SK-N-SH (cell line): ENCODE data around the gene INTS6L. TPM values are rescaled to one million over a fixed set of nuclear protein-coding genes. Genes with fewer than 3 reads are reported as not detected.

Source experiments
- CTCF ChIA-PET: fragments of 300-600, 350-600 bp; formaldehyde crosslinking; extraction: SDS; loops from one replicate; lab custom pipeline; 2021; lab: Yijun Ruan, JAX
- POLR2A ChIA-PET: fragments of 350-600 bp; sonication (Branson Sonifier 250); formaldehyde crosslinking; extraction: SDS; loops from one replicate; lab custom pipeline; 2020; ENCODE audit warnings: antibody characterized with exemption, inconsistent platforms; lab: Yijun Ruan, JAX
- DNase-seq: peaks from one replicate; pipeline ENCODE4 v3.0.0; 2012
- H2AFZ ChIP-seq: fragments of 200-600 bp; sonication (generic); 2 replicates; pipeline ENCODE4 v1.8.1; 2016; ENCODE audit warnings: antibody characterized with exemption, mild to moderate bottlenecking, low read depth
- H3F3A ChIP-seq: fragments of 200-600 bp; sonication (generic); replicated peaks from 2 replicates; pipeline ENCODE3; 2016; ENCODE audit warnings: antibody characterized with exemption, mild to moderate bottlenecking; ENCODE audit not compliant: insufficient read depth
- H3K27ac ChIP-seq, 2 experiments: fragments of 200-500 bp in 1 of 2; fragments of 200-600 bp in 1 of 2; sonication (Bioruptor generic) in 1 of 2; sonication (generic), shearing (Covaris generic) in 1 of 2; 2 replicates each; pipeline versions ENCODE4 v1.5.1 to v1.6.1; 2014 to 2016; ENCODE audit warnings: low read depth in 2 of 2, inconsistent platforms in 1 of 2, low read length in 1 of 2, mild to moderate bottlenecking in 1 of 2, mixed read lengths in 1 of 2
- H3K27me3 ChIP-seq: fragments of 200-600 bp; sonication (generic), shearing (Covaris generic); 2 replicates; pipeline ENCODE4 v1.6.1; 2016; ENCODE audit warnings: mixed run types; ENCODE audit not compliant: insufficient read depth
- H3K36me3 ChIP-seq, 2 experiments: fragments of 200-500 bp in 1 of 2; fragments of 200-600 bp in 1 of 2; sonication (Bioruptor generic) in 1 of 2; sonication (generic) in 1 of 2; replicated peaks in 1 of 2; 2 replicates each; pipeline versions ENCODE3 to v1.5.1; 2014 to 2016; ENCODE audit warnings: low read length in 1 of 2, mild to moderate bottlenecking in 1 of 2; ENCODE audit not compliant: insufficient read depth in 2 of 2, control insufficient read depth in 1 of 2
- H3K4me1 ChIP-seq, 2 experiments: fragments of 200-500 bp in 1 of 2; fragments of 200-600 bp in 1 of 2; sonication (Bioruptor generic) in 1 of 2; sonication (generic), shearing (Covaris generic) in 1 of 2; 2 replicates each; pipeline versions ENCODE4 v1.5.1 to v1.6.1; 2014 to 2016; ENCODE audit warnings: low read depth in 1 of 2, low read length in 1 of 2, mixed run types in 1 of 2; ENCODE audit not compliant: insufficient read depth in 2 of 2, control insufficient read depth in 1 of 2
- H3K4me2 ChIP-seq: fragments of 200-600 bp; sonication (generic), shearing (Covaris generic); 2 replicates; pipeline ENCODE4 v1.6.1; 2017; ENCODE audit warnings: mixed run types
- H3K4me3 ChIP-seq, 2 experiments: fragments of 200-500 bp in 1 of 2; fragments of 200-600 bp in 1 of 2; sonication (Bioruptor generic) in 1 of 2; sonication (generic), shearing (Covaris generic) in 1 of 2; 2 replicates each; pipeline versions ENCODE4 v1.5.1 to v1.8.1; 2014 to 2016; ENCODE audit warnings: low read depth in 2 of 2, inconsistent platforms in 1 of 2, low read length in 1 of 2, mild to moderate bottlenecking in 1 of 2, mixed read lengths in 1 of 2, moderate library complexity in 1 of 2
- H3K79me2 ChIP-seq: fragments of 200-600 bp; sonication (generic); 2 replicates; pipeline ENCODE4 v1.8.1; 2017; ENCODE audit warnings: mild to moderate bottlenecking; ENCODE audit not compliant: insufficient read depth
- H3K9ac ChIP-seq: fragments of 200-600 bp; sonication (generic); 2 replicates; pipeline ENCODE4 v1.6.1; 2017; ENCODE audit warnings: mixed run types
- H3K9me2 ChIP-seq: fragments of 200-600 bp; sonication (generic); 2 replicates; pipeline ENCODE4 v1.6.1; 2017; ENCODE audit warnings: mixed run types
- H3K9me3 ChIP-seq: fragments of 200-600 bp; sonication (generic); 2 replicates; pipeline ENCODE4 v1.6.1; 2017; ENCODE audit warnings: mixed run types, mild to moderate bottlenecking, moderate library complexity
- H4K20me1 ChIP-seq: fragments of 200-600 bp; sonication (generic); 2 replicates; pipeline ENCODE4 v1.6.1; 2017; ENCODE audit warnings: mild to moderate bottlenecking, mixed run types; ENCODE audit not compliant: insufficient read depth
- CTCF ChIP-seq: fragments of 200-600 bp; sonication (generic); IDR thresholded peaks from 2 replicates; pipeline ENCODE4 v1.6.1; 2017; ENCODE audit warnings: antibody characterized with exemption, mild to moderate bottlenecking, moderate library complexity
- FOXJ3 ChIP-seq: sonication (generic); formaldehyde crosslinking; IDR thresholded peaks from 2 replicates; pipeline ENCODE4 v1.5.1; 2020; ENCODE audit warnings: mild to moderate bottlenecking, missing genetic modification reagents
- FOXM1 ChIP-seq: IDR thresholded peaks from 2 replicates; pipeline ENCODE4 v1.4.0; 2012; ENCODE audit warnings: low read depth, mild to moderate bottlenecking
- GABPA ChIP-seq: IDR thresholded peaks from 2 replicates; pipeline ENCODE4 v1.4.0; 2012; ENCODE audit warnings: low read depth, mild to moderate bottlenecking
- GATA2 ChIP-seq: sonication (generic); formaldehyde crosslinking; IDR thresholded peaks from 2 replicates; pipeline ENCODE4 v1.5.0; 2020; ENCODE audit warnings: mild to moderate bottlenecking, missing genetic modification reagents
- IRF3 ChIP-seq: fragments of 150-350 bp; IDR thresholded peaks from 2 replicates; pipeline ENCODE4 v1.6.1; 2016; ENCODE audit warnings: mild to moderate bottlenecking, low read depth, low read length
- JUND ChIP-seq: IDR thresholded peaks from 2 replicates; pipeline ENCODE4 v1.4.0; 2012
- MAX ChIP-seq: IDR thresholded peaks from 2 replicates; pipeline ENCODE4 v1.4.0; 2012; ENCODE audit warnings: low read depth
- MEF2A ChIP-seq: IDR thresholded peaks from 2 replicates; pipeline ENCODE4 v1.4.0; 2012; ENCODE audit warnings: low read depth, borderline replicate concordance
- NFIC ChIP-seq: IDR thresholded peaks from 2 replicates; pipeline ENCODE4 v1.4.0; 2012; ENCODE audit warnings: borderline replicate concordance
- PBX3 ChIP-seq: IDR thresholded peaks from 2 replicates; pipeline ENCODE4; 2012
- RAD21 ChIP-seq: IDR thresholded peaks from 2 replicates; pipeline ENCODE4 v1.6.1; 2012; ENCODE audit warnings: mild to moderate bottlenecking, low read length
- RCOR1 ChIP-seq: fragments of 150-350 bp; IDR thresholded peaks from 2 replicates; pipeline ENCODE4 v1.6.1; 2017; ENCODE audit warnings: antibody characterized with exemption, low read length
- RFX5 ChIP-seq: IDR thresholded peaks from 2 replicates; pipeline ENCODE4 v1.6.1; 2012; ENCODE audit warnings: mild to moderate bottlenecking, improper control_type of control experiment, low read length
- RXRA ChIP-seq: IDR thresholded peaks from 2 replicates; pipeline ENCODE4 v1.4.0; 2012; ENCODE audit warnings: low read depth, mild to moderate bottlenecking, borderline replicate concordance
- TAF1 ChIP-seq: IDR thresholded peaks from 2 replicates; pipeline ENCODE4 v1.6.1; 2012; ENCODE audit warnings: low read depth, mild to moderate bottlenecking, low read length, moderate library complexity, borderline replicate concordance
- TCF12 ChIP-seq: IDR thresholded peaks from 2 replicates; pipeline ENCODE4 v1.4.0; 2012
- TEAD4 ChIP-seq: IDR thresholded peaks from 2 replicates; pipeline ENCODE4 v1.4.0; 2012; ENCODE audit warnings: mild to moderate bottlenecking, borderline replicate concordance; ENCODE audit not compliant: insufficient read depth
- YY1 ChIP-seq: IDR thresholded peaks from 2 replicates; pipeline ENCODE4 v1.4.0; 2012; ENCODE audit warnings: low read depth, mild to moderate bottlenecking
- WGBS: methylation state at CpG from one replicate; pipeline ENCODE4 v1.1.6; 2017; ENCODE audit warnings: low lambda C conversion rate; 5-methylcytosine and 5-hydroxymethylcytosine counted together
- polyA plus RNA-seq, 3 experiments: library from polyadenylated mRNA; depleted of rRNA; stranded (reverse); fragments of >200 nt; gene quantifications; 2 replicates each; pipeline ENCODE4 v1.2.3, GENCODE V29; 2012

Gene INTS6L
- polyA plus RNA-seq, 1 of the 3 experiments (the other 2 are of a cell fraction): 2.0 TPM

- H3F3A ChIP-seq: no peaks in the 10 kb centered on the region
- no peaks in the 10 kb centered on the region for H3K9me3 ChIP-seq
- H3K36me3 ChIP-seq: no peaks in the 10 kb centered on the region
- ChIA-PET CTCF (interaction anchor here (1.6 kb wide), 1 partner anchor 107 kb away, joined by 7 read pairs; no protein-coding TSS in a partner anchor), POLR2A (no interaction called here)
- TF ChIP-seq RAD21: no peak
- no peak for TF ChIP-seq GABPA
- TF ChIP-seq RCOR1: no peak
- TF ChIP-seq RXRA: no peak
- TF ChIP-seq NFIC: no peak
- H2AFZ ChIP-seq: no peak overlapping the region
- H3K27ac ChIP-seq: no peak overlapping the region
- H3K79me2 ChIP-seq: no peaks in the 10 kb centered on the region
- no peaks in the 10 kb centered on the region for H3K9me2 ChIP-seq
- no CpG with 5 or more reads among the region's 1 CpG for WGBS
- no peaks in the 10 kb centered on the region for H3K4me1 ChIP-seq
- no peak overlapping the region for H3K4me2 ChIP-seq
- no peaks in the 10 kb centered on the region for H4K20me1 ChIP-seq
- H3K27me3 ChIP-seq: peaks cover 5% of the 10 kb centered on the region; the same call in 1 of the 2 replicates
- no peak overlapping the region for H3K4me3 ChIP-seq
- H3K9ac ChIP-seq: no peak overlapping the region
- no peak for DNase-seq
Observed at GRCh38 chrX:135489542-135489941, 30.9 kb upstream of the INTS6L start.

GRCh38 chrX:135490979-135491514 lies 29.4 kb upstream of the INTS6L start:
- H3K4me3 ChIP-seq: no peak overlapping the region
- CTCF ChIA-PET: interaction anchor here (1.0 to 1.5 kb wide), 2 partner anchors 11 to 105 kb away, joined by 3 to 5 read pairs; no protein-coding TSS in a partner anchor
- H3K36me3 ChIP-seq: no peaks in the 10 kb centered on the region
- no peaks in the 10 kb centered on the region for H3K79me2 ChIP-seq
- H3K27ac ChIP-seq: no peak overlapping the region
- no peak overlapping the region for H2AFZ ChIP-seq
- no peak for DNase-seq
- H3K4me2 ChIP-seq: no peak overlapping the region
- H4K20me1 ChIP-seq: no peaks in the 10 kb centered on the region
- 14% methylated on average over 4 of the region's 4 CpGs for WGBS
- H3K9ac ChIP-seq: no peak overlapping the region
- no peaks in the 10 kb centered on the region for H3K9me2 ChIP-seq
- no peaks in the 10 kb centered on the region for H3K4me1 ChIP-seq
- TF ChIP-seq GATA2 (CRISPR knock-in tag): no peak
- TF ChIP-seq GABPA: no peak
- no peak for TF ChIP-seq MEF2A
- no peak for TF ChIP-seq RXRA
- TF ChIP-seq TCF12: no peak
- TF ChIP-seq FOXM1: no peak
- no peaks in the 10 kb centered on the region for H3K9me3 ChIP-seq
- H3F3A ChIP-seq: no peaks in the 10 kb centered on the region
- peaks cover 6% of the 10 kb centered on the region for H3K27me3 ChIP-seq
- POLR2A ChIA-PET: no interaction called here

GRCh38 chrX:135494453-135494852 lies 26.0 kb upstream of the INTS6L start:
- Histone ChIP-seq H3K4me3 (no peak overlapping the region), H3F3A (no peaks in the 10 kb centered on the region), H4K20me1 (no peaks in the 10 kb centered on the region), H3K4me2 (no peak overlapping the region), H3K27me3 (peaks cover 9% of the 10 kb centered on the region; the same call in 1 of the 2 replicates), H3K9me2 (no peaks in the 10 kb centered on the region), H3K9me3 (no peaks in the 10 kb centered on the region), H3K27ac (no peak overlapping the region), H3K79me2 (no peaks in the 10 kb centered on the region), H2AFZ (no peak overlapping the region), H3K4me1 (no peaks in the 10 kb centered on the region), H3K9ac (no peak overlapping the region), H3K36me3 (no peaks in the 10 kb centered on the region)
- DNase-seq: no peak
- ChIA-PET CTCF (no interaction called here), POLR2A (no interaction called here)
- 29% methylated on average over 6 of the region's 6 CpGs for WGBS
- TF ChIP-seq TAF1 (no peak), RFX5 (no peak), JUND (no peak), YY1 (no peak), GABPA (no peak), RAD21 (no peak), MAX (no peak), IRF3 (no peak), RCOR1 (no peak), FOXJ3 (CRISPR knock-in tag) (no peak), FOXM1 (no peak), CTCF (no peak), NFIC (no peak), RXRA (no peak), PBX3 (no peak), TEAD4 (no peak)
